Measurements from ENCODE around the gene DVL1.

The DVL1 gene

DNA sequence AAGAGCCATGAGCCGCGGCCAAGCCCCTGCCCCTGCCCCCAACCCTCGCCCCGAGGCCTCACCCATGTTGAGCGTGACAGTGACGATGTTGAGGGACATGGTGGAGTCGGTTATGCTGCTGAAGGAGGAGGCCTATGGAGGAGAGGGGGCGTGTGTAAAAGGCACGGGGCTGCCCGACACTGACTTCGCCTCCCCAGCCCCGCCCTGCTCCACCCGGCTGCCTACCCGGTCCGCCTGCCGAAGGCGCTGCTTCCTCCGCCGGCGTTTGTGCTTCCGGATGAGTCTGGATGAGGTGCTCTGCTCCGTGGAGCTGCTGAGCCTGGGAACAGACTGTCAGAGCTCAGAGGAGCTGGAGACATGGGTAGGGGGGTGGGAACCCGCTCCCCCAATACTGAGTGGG is 9.0 kb downstream of the DVL1 start:
- DNase-seq (ENCODE audit: low spot score) = no peak

GRCh38 chr1:1338278-1338677 is 10.9 kb downstream of the DVL1 start:
- no peak for DNase-seq (ENCODE audit: low spot score)

DNA sequence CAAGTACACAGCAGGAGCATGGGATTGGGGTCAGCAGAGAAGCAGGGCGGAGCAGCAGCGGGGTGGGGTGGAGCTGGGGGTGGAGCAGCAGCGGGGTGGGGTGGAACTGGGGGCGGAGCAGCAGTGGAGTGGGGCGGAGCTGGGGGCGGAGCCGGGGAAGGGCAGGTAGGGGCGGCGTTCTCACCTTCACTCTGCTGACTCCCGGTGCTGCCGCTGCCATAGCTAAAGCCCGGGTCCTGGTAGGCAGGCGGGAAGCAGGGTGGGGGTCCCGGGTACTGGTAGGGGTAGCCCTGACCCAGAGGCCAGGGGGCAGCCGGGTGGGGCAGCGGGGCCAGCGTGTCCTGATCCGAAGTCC is 11.4 kb downstream of the DVL1 start:
- no peak for DNase-seq (ENCODE audit: low spot score)

- DNase-seq (ENCODE audit: low spot score) = no peak
These were observed 12.1 kb downstream of the DVL1 start for GRCh38 chr1:1336931-1337792.

- DNase-seq (ENCODE audit: low spot score) = no peak
These were observed 12.8 kb downstream of the DVL1 start for GRCh38 chr1:1336446-1336845.

- no peak for DNase-seq (ENCODE audit: low spot score)
These were observed 13.4 kb downstream of the DVL1 start for GRCh38 chr1:1335792-1336248.

GRCh38 chr1:1335283-1335682 is 13.9 kb downstream of the DVL1 start:
- DNase-seq (ENCODE audit: low spot score) = no peak

DNA sequence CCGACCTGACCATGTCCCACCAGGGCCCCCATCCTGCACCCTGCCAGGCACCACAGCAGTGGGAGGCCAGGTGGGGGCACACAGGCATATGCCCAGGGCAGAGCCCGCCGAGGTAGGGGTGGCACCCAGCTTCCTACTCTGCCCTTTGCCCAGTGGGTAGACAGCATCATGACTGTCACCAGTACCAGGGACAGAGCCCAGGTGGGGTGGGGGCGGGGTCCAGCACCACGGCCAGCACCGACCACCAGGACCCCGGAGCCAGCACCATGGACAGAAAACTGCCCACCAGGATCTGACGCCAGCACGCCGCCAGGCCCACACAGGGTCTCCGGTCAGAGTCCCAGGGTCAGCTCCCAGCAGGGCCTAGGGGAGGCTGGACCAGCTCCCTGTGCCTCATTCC is 14.4 kb downstream of the DVL1 start:
- no peak for DNase-seq (ENCODE audit: low spot score)

DNA sequence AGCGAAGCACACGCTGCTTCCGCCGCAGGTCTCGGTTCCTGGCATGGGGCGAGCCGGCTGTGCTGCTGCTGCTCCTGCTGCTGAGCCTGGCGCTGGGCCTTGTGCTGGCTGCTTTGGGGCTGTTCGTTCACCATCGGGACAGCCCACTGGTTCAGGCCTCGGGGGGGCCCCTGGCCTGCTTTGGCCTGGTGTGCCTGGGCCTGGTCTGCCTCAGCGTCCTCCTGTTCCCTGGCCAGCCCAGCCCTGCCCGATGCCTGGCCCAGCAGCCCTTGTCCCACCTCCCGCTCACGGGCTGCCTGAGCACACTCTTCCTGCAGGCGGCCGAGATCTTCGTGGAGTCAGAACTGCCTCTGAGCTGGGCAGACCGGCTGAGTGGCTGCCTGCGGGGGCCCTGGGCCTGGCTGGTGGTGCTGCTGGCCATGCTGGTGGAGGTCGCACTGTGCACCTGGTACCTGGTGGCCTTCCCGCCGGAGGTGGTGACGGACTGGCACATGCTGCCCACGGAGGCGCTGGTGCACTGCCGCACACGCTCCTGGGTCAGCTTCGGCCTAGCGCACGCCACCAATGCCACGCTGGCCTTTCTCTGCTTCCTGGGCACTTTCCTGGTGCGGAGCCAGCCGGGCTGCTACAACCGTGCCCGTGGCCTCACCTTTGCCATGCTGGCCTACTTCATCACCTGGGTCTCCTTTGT is 15.5 kb downstream of the DVL1 start:
- DNase-seq (ENCODE audit: low spot score) = no peak

DNA sequence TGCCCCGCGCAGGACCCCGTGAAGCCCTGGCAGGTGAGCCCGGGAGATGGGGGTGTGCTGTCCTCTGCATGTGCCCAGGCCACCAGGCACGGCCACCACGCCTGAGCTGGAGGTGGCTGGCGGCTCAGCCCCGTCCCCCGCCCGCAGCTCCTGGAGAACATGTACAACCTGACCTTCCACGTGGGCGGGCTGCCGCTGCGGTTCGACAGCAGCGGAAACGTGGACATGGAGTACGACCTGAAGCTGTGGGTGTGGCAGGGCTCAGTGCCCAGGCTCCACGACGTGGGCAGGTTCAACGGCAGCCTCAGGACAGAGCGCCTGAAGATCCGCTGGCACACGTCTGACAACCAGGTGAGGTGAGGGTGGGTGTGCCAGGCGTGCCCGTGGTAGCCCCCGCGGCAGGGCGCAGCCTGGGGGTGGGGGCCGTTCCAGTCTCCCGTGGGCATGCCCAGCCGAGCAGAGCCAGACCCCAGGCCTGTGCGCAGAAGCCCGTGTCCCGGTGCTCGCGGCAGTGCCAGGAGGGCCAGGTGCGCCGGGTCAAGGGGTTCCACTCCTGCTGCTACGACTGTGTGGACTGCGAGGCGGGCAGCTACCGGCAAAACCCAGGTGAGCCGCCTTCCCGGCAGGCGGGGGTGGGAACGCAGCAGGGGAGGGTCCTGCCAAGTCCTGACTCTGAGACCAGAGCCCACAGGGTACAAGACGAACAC is 16.3 kb downstream of the DVL1 start:
- DNase-seq (ENCODE audit: low spot score) = no peak

DNA sequence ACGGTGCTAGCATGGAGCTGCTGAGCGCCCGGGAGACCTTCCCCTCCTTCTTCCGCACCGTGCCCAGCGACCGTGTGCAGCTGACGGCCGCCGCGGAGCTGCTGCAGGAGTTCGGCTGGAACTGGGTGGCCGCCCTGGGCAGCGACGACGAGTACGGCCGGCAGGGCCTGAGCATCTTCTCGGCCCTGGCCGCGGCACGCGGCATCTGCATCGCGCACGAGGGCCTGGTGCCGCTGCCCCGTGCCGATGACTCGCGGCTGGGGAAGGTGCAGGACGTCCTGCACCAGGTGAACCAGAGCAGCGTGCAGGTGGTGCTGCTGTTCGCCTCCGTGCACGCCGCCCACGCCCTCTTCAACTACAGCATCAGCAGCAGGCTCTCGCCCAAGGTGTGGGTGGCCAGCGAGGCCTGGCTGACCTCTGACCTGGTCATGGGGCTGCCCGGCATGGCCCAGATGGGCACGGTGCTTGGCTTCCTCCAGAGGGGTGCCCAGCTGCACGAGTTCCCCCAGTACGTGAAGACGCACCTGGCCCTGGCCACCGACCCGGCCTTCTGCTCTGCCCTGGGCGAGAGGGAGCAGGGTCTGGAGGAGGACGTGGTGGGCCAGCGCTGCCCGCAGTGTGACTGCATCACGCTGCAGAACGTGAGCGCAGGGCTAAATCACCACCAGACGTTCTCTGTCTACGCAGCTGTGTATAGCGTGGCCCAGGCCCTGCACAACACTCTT is 17.0 kb downstream of the DVL1 start:
- DNase-seq (ENCODE audit: low spot score) = no peak

DNA sequence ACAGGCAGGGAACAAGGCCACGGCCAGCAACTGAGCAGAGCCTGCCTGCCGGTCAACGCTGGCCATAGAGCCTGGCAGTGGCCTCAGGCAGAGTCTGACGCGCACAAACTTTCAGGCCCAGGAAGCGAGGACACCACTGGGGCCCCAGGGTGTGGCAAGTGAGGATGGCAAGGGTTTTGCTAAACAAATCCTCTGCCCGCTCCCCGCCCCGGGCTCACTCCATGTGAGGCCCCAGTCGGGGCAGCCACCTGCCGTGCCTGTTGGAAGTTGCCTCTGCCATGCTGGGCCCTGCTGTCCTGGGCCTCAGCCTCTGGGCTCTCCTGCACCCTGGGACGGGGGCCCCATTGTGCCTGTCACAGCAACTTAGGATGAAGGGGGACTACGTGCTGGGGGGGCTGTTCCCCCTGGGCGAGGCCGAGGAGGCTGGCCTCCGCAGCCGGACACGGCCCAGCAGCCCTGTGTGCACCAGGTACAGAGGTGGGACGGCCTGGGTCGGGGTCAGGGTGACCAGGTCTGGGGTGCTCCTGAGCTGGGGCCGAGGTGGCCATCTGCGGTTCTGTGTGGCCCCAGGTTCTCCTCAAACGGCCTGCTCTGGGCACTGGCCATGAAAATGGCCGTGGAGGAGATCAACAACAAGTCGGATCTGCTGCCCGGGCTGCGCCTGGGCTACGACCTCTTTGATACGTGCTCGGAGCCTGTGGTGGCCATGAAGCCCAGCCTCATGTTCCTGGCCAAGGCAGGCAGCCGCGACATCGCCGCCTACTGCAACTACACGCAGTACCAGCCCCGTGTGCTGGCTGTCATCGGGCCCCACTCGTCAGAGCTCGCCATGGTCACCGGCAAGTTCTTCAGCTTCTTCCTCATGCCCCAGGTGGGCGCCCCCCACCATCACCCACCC is 17.9 kb downstream of the DVL1 start, which contains the start of gene TAS1R3:
Gene TAS1R3 (plus strand): TSS at position 213 of the 898 bp plus-strand sequence. CDS start 66 bp downstream, at position 279.
- DNase-seq (ENCODE audit: low spot score) = no peak

DNA sequence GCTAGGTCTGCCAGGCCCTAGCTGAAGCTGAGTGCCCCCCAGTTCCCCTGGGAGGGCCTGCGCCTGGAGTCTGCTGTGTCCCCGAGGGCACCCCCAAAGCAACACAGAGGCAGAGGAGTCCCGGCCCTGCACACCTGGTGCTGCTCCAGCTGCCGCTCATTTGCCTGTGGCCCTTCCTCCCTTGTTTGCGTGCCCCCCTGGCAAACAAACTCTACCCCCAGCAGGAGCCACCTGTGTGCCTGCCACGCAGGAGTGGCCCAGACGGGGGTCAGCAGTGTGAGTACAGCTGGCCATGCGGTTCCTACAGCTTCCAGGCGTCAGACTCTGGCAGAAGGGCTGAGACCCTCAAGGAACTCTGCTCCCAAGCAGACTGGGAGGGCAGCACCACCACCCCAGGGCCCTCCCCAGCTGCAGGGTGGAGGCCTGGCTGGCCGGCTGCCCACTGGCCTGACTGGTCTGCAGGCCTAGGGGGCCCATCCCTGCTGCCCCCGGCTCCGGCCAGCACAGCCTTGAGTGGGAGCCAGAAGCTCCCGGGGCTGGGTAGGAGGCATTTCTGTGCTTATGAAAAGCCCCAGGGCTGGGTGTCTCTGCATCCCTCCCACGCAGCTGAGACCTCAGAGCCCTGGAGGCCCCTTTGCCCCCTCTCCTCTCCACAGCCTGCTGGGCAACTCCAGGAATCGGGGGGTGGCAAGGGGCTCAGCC is 18.7 kb downstream of the DVL1 start:
- no peak for DNase-seq (ENCODE audit: low spot score)

- no peak for DNase-seq (ENCODE audit: low spot score)
These were observed 19.7 kb downstream of the DVL1 start for GRCh38 chr1:1329304-1330210.

GRCh38 chr1:1328254-1328653 is 21.0 kb downstream of the DVL1 start:
- no peak for DNase-seq (ENCODE audit: low spot score)

DNA sequence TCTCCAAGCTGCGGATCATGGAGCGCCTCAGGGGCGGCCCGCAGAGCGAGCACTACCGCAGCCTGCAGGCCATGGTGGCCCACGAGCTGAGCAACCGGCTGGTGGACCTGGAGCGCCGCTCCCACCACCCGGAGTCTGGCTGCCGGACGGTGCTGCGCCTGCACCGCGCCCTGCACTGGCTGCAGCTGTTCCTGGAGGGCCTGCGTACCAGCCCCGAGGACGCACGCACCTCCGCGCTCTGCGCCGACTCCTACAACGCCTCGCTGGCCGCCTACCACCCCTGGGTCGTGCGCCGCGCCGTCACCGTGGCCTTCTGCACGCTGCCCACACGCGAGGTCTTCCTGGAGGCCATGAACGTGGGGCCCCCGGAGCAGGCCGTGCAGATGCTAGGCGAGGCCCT is 21.9 kb downstream of the DVL1 start:
- DNase-seq (ENCODE audit: low spot score) = no peak

DNA sequence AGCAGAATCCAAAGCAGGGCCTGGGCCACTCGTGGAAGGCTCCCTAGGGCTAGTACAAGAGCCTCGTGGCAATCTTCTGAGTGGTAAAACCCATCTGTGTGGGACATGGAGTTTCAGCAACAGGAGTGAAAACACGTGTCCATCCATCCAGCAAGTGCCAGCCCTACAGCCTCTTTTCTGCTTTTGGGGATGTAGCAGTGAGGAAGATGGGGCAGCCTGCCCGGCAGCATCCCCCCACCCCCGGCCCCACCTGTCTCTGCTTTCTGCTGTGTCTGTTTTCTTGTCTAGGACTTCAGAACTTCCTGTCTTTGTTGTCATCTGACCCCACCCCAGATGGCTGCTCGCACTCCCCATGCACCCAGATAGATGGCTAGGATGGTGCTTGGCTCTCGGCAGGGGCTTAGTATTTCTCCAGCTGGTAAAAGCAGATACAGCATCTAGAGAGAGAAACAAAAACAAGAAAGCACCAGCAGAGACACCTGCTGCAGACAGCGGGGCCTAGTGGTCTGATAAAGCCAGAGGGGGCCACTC is 23.1 kb downstream of the DVL1 start:
- DNase-seq (ENCODE audit: low spot score) = no peak

GRCh38 chr1:1325288-1326074 is 23.7 kb downstream of the DVL1 start:
- DNase-seq (ENCODE audit: low spot score) = peak; percentile 13

All from CD4-positive, alpha-beta T cell treated with Interleukin-2 at 100 ng/mL for 4 hours (primary cell).